ENCODE data around the gene ZDHHC4. TPM values are rescaled to one million over a fixed set of nuclear protein-coding genes. Genes with fewer than 3 reads are reported as not detected.

ZDHHC4 gene
- total RNA-seq, 2 experiments from 2014 or later = 27.8 to 32.0 TPM

- CTCF ChIA-PET = interaction anchor here (1.3 kb wide), 1 partner anchor 27 kb away, joined by 5 read pairs; no protein-coding TSS in a partner anchor
- intact Hi-C loops (cut with micrococcal nuclease) = no loop called here
- ATAC-seq (no peak), DNase-seq (no peak)
- POLR2A ChIA-PET = interaction anchor here (0.6 kb wide), 1 partner anchor 13 kb away, joined by 4 read pairs; no protein-coding TSS in a partner anchor
- H3K4me1 Mint-ChIP-seq (ENCODE audit: low read depth) = peaks cover 26% of the 10 kb centered on the region
- no peaks in the 10 kb centered on the region for H3K9me3 Mint-ChIP-seq
- H3K27me3 Mint-ChIP-seq = peaks cover 28% of the 10 kb centered on the region
- H3K36me3 Mint-ChIP-seq (ENCODE audit: low read depth) = no peaks in the 10 kb centered on the region
- TF ChIP-seq CTCF (IDR thresholded peaks at IDR 0.05) = no peak
- H3K4me3 Mint-ChIP-seq = peak overlapping the region; percentile 74
- peak overlapping the region; percentile 49 for H3K27ac Mint-ChIP-seq
Observed at GRCh38 chr7:6531492-6532279, 45.6 kb upstream of the ZDHHC4 start.

GRCh38 chr7:6532516-6532915 lies 44.7 kb upstream of the ZDHHC4 start:
- ATAC-seq (no peak), DNase-seq (no peak)
- H3K27me3 Mint-ChIP-seq = peaks cover 20% of the 10 kb centered on the region
- ChIA-PET POLR2A (no interaction called here), CTCF (interaction anchor here (1.2 to 1.7 kb wide), 2 partner anchors 16 to 26 kb away, joined by 6 to 7 read pairs; no protein-coding TSS in a partner anchor)
- peaks cover 20% of the 10 kb centered on the region for H3K4me1 Mint-ChIP-seq (ENCODE audit: low read depth)
- intact Hi-C loops (cut with micrococcal nuclease) = no loop called here
- no peak overlapping the region for H3K27ac Mint-ChIP-seq
- no peaks in the 10 kb centered on the region for H3K9me3 Mint-ChIP-seq
- no peaks in the 10 kb centered on the region for H3K36me3 Mint-ChIP-seq (ENCODE audit: low read depth)
- no peak for TF ChIP-seq CTCF (IDR thresholded peaks at IDR 0.05)
- H3K4me3 Mint-ChIP-seq = no peak overlapping the region

GRCh38 chr7:6533893-6534495 lies 43.3 kb upstream of the ZDHHC4 start:
- no peaks in the 10 kb centered on the region for H3K36me3 Mint-ChIP-seq (ENCODE audit: low read depth)
- TF ChIP-seq CTCF (IDR thresholded peaks at IDR 0.05) = no peak
- H3K27ac Mint-ChIP-seq = peak overlapping the region; percentile 58
- DNase-seq (peak; percentile 82), ATAC-seq (peak; percentile 46)
- ChIA-PET CTCF (interaction anchor here (1.2 to 1.7 kb wide), 3 partner anchors 10 to 25 kb away, joined by 3 to 7 read pairs (median 6); no protein-coding TSS in a partner anchor), POLR2A (no interaction called here)
- H3K4me1 Mint-ChIP-seq (ENCODE audit: low read depth) = peaks cover 20% of the 10 kb centered on the region
- intact Hi-C loops (cut with micrococcal nuclease) = no loop called here
- peaks cover 24% of the 10 kb centered on the region for H3K27me3 Mint-ChIP-seq
- peak overlapping the region; percentile 11 for H3K4me3 Mint-ChIP-seq
- H3K9me3 Mint-ChIP-seq = no peaks in the 10 kb centered on the region

GRCh38 chr7:6536262-6537260 lies 40.7 kb upstream of the ZDHHC4 start:
- Mint-ChIP-seq H3K36me3 (ENCODE audit: low read depth) (no peaks in the 10 kb centered on the region), H3K4me1 (ENCODE audit: low read depth) (peaks cover 10% of the 10 kb centered on the region), H3K27me3 (peaks cover 18% of the 10 kb centered on the region), H3K9me3 (no peaks in the 10 kb centered on the region), H3K4me3 (no peak overlapping the region), H3K27ac (no peak overlapping the region)
- DNase-seq (peak; percentile 21), ATAC-seq (peak; percentile 26)
- no peak for TF ChIP-seq CTCF (IDR thresholded peaks at IDR 0.05)
- POLR2A ChIA-PET = no interaction called here
- intact Hi-C loops (cut with micrococcal nuclease) = no loop called here
- CTCF ChIA-PET = interaction anchor here (1.1 to 1.6 kb wide), 3 partner anchors 9 to 22 kb away, joined by 3 to 4 read pairs (median 4); no protein-coding TSS in a partner anchor
